ENCODE results near the gene ARRDC5.
"Not testable (repeated sequence)": the region's sequence is repeated elsewhere in the genome, so short reads cannot be mapped to it uniquely, and the experiment has no call there.

Gene ARRDC5

GRCh38 chr19:4909897-4910593 lies 7.3 kb upstream of the ARRDC5 start:
- peak; percentile 22 for DNase-seq

- no peak for DNase-seq
Observed at GRCh38 chr19:4909156-4909896, 6.6 kb upstream of the ARRDC5 start, which contains the start of gene UHRF1. Gene UHRF1, plus strand, starts transcription at chr19:4909501. Its CDS starts 1,385 bp downstream, at chr19:4910886.

- no peak for DNase-seq
Observed at GRCh38 chr19:4908781-4909155, 6.1 kb upstream of the ARRDC5 start.

GRCh38 chr19:4908360-4908759 lies 5.7 kb upstream of the ARRDC5 start:
- DNase-seq = no peak

GRCh38 chr19:4906963-4907362 lies 4.3 kb upstream of the ARRDC5 start:
- no peak for DNase-seq

GRCh38 chr19:4904481-4904880 lies 1.8 kb upstream of the ARRDC5 start:
- DNase-seq = no peak

- not testable (repeated sequence) for DNase-seq
Observed at GRCh38 chr19:4900879-4901278, 1.8 kb downstream of the ARRDC5 start.

- DNase-seq = no peak
Observed at GRCh38 chr19:4897146-4897545, 5.5 kb downstream of the ARRDC5 start.

GRCh38 chr19:4896372-4896771 lies 6.3 kb downstream of the ARRDC5 start:
- no peak for DNase-seq

GRCh38 chr19:4892962-4893361 lies 9.7 kb downstream of the ARRDC5 start:
- DNase-seq = not testable (repeated sequence)

GRCh38 chr19:4891066-4891465 lies 11.6 kb downstream of the ARRDC5 start:
- DNase-seq = no peak

- no peak for DNase-seq
Observed at GRCh38 chr19:4889034-4889815, 13.5 kb downstream of the ARRDC5 start.

GRCh38 chr19:4887803-4888202 lies 14.9 kb downstream of the ARRDC5 start:
- not testable (repeated sequence) for DNase-seq

- not testable (repeated sequence) for DNase-seq
Observed at GRCh38 chr19:4884993-4885392, 17.7 kb downstream of the ARRDC5 start.

- DNase-seq = not testable (repeated sequence)
Observed at GRCh38 chr19:4882874-4883273, 19.8 kb downstream of the ARRDC5 start.

- DNase-seq = no peak
Observed at GRCh38 chr19:4879041-4879440, 23.7 kb downstream of the ARRDC5 start.

- DNase-seq = no peak
Observed at GRCh38 chr19:4878491-4878968, 24.2 kb downstream of the ARRDC5 start.

- no peak for DNase-seq
Observed at GRCh38 chr19:4877753-4878490, 24.8 kb downstream of the ARRDC5 start.

GRCh38 chr19:4873930-4874329 lies 28.8 kb downstream of the ARRDC5 start:
- no peak for DNase-seq

GRCh38 chr19:4871711-4872110 lies 31.0 kb downstream of the ARRDC5 start:
- no peak for DNase-seq

- no peak for DNase-seq
Observed at GRCh38 chr19:4870025-4870700, 32.5 kb downstream of the ARRDC5 start.

GRCh38 chr19:4868286-4868834 lies 34.3 kb downstream of the ARRDC5 start:
- DNase-seq = no peak
